ENCODE data around the gene RPL39L.

DNA sequence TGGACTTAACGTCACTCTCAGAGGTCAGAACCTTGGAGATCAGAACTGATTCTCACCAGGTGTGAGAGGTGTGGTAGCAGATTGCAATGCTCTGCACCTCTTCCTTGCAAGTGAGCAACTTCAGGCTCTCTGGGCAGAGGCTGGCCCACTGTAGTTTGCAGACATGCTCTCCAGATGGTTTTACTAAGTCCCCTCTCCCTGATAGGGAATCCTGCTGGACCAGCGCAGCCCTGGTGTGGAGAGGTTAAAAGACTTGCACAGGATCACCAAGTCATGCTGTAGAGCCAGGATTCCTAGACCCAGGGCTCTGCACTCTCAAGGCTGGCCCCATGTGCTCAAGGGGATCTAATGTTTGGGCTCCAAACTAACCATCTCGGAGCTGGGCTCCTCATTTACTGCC lies 62.2 kb downstream of the RPL39L start:
- TF ChIP-seq POLR2AphosphoS5 (IDR thresholded peaks at IDR 0.05; ENCODE audit: borderline replicate concordance, low read depth, low read length) = no peak
- TF ChIP-seq EZH2 (IDR thresholded peaks at IDR 0.05) = no peak
